T1000 (cell line): Measurements from ENCODE around the gene YWHAH.

Experiments used
- DNase-seq: peaks from one replicate; lab custom pipeline; 2025; ENCODE audit warnings: mixed read lengths; lab: John Stamatoyannopoulos, UW

Gene YWHAH

DNA sequence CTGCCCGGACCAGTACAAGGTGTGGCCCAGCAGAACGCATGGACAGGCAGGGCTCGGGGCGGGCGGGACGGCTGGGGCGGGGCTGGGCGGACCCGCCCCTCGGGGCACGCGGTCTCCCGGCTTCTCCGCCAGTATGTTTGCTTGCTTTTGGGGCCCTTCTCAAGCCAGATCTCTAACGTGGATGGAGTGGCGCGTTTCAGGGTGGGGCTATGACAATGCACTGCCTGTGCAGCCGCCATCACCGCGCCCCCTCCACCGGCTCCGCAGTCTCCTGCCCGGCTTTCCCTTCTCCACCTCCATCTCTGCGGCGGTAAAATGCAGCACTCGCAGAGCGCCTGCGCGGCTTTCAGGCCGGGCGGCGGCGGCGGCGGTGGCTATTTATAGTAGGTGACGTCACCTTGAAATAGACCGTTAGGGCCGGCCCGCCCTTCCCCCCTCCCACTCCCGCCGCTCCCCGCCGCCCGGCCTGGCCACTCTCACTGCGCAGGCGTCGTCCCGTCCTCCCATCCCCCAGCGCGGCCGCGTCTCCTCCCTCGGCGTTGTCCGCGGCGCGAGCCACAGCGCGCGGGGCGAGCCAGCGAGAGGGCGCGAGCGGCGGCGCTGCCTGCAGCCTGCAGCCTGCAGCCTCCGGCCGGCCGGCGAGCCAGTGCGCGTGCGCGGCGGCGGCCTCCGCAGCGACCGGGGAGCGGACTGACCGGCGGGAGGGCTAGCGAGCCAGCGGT is at the start of gene YWHAH:
Gene YWHAH, plus strand, starts transcription at position 558 of the 722 bp plus-strand sequence. CDS start 199 bp downstream, outside the sequence.
- DNase-seq = peak; percentile 93

DNA sequence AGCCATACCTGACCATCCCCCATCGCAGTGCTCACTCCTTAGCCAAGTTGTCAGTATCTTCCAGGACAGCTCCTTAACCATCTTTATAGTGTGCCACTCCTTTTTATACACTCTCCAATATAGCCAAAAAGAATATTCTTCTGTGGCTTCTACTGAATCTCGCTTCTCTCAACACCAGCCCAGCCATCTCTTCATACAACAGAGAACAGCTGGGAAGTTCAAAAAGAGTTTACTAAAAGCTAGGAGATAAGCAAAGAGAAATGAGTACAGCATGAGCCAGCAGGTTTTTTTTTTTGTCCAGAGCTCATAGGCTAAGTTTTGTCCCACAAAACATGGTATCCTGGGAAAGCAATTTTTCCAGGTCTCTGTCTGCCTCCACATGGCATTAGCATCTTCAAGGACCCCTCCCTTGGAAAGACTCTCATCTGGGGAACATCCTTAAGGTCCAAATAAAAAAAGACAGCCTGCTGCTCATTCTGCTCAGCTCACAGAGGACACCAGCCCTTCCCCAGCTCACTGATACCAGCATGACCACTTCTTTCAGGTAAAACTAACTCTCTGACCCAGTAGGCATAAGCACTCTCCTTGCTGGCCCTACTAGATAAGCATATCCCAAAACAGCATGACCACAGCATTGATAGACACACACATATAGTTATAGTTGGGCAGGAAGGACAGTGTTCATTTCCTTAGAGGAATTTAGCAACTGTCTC is 48.8 kb upstream of the YWHAH start:
- DNase-seq = no peak

DNA sequence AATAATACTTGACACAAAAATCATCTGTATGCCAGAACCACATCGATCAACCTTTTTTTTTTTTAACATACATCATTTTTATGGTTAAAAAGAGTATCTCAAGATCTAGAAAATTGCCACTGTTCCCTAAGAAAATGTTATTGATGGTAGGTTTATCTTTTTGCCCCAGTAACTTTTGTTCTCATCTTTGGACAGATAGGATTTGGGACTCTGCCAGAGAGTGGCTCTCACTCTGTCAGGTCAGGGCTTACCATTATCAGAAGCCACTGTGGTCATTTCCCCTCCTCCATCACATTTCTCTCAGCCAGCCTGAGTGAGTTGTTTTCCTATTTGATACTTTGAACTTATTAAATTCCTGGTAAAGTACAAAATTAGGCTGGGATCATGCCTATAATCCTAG is 47.9 kb upstream of the YWHAH start:
- no peak for DNase-seq

DNA sequence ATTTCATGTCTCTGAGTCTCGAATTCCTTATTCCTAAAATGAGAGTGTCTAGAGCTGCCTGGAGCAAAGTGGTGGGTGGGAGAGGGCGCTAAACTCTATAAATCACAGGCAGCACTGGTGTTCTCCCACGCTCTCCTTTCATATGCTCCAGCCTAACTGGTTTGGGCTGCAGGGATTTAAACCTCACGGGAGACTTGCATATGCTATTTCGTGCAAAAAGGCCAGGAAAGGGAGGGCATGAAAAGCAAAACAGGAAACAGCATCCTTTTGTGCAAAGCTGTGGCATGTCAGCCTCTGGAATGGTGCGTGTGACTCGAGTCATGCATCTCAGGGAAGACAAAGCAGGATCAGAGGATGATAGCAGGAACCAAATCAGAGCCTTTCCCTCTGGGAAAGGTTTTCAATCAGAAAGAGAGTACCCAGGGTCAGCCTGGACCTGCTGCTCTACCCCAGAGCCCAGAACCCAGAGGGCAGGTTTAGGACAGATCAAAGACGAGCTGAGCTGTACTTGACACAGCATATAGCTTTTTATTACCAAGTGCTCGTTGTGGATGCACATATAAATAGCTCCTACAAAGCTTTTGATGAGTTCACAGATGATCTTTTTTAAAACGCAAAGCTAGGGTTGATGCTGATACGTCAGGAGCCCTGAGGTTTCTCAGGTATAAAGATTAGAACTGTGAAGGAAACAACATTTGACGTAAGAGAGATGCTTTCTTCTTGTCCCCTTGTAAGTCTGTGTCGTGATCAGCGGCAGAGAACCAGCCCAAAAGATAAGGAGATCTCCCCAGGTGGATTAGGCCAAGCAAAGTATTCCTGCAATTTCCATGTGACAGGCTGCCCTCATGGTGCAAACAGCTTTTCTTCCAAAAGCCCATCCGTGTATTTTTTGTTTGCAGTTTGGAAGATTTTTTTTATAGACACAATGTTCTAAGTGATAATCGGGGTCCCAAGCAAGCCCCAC is 46.2 kb upstream of the YWHAH start:
- DNase-seq = no peak

DNA sequence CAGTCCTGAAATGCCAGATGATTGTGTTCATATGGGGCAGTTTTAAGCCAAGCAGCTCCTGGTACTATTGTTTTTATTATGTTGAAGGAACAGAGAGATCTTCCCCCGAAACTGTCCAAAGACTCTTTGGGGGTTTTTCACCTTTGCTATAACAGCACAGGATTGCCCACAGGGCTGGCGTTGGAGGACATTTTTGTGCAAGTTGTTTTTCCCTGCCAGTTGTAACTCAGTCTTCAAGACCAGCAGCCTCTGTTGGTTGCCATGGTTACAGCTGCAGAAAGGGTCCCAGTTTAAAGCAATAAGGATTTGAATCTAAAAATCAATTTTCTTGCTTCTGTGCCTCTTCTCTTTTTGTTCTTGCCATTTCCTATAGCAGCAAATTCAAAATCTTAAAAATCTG is 45.4 kb upstream of the YWHAH start:
- DNase-seq = no peak

DNA sequence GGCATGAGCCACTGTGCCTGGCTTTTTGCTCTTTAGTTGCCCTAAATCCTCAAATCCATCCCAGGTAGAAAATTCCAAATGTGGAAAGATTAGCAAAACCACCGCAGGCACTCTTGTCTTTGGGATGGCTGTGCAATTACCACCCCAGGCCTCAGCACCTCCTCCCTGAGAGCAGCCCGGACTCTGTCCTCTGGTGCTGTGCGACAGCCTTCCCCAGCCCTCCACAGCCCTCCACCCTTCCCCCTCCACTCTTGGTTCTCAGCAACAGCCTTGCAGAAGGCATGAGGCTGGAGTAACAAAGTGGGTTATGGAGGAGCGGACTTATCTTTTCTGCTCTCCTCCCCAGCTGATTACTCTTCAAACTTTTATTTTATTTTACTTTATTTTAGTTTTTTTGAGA is 44.7 kb upstream of the YWHAH start:
- no peak for DNase-seq

DNA sequence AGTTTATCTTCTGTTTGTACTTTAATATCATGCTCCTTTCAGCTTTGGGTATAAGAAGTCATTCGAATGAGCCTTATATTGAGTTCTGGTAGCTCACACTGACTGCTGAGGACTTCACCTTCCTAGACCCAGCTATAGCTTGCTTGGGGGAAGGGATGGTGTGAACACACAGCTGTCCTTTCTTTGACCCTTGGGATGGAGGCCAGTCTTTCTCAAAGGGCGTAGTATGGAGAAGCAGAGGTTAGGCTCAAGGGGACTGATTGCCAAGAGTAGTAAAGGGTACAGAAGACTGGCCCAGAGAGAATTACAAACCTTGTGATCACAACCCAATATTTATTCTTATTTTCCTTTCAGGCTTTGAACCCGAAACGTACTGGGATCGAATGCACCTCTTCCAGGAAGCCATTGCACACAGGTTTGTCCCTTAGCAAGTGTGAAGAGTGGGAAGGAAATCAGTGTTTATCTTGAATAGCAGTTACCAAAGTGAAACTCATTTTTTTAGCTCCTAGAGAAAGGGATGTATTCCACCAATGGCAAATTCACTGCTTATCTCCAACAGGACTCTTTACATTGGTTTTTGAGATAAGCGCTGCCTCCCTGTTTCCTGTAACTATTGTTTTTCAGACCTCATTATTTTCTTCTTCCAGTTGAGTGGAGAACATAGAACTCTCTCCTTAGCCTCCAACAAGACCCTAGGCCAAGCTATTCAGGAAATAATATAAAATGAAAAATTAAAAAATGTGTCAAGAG is 42.8 kb upstream of the YWHAH start:
- DNase-seq = no peak

DNA sequence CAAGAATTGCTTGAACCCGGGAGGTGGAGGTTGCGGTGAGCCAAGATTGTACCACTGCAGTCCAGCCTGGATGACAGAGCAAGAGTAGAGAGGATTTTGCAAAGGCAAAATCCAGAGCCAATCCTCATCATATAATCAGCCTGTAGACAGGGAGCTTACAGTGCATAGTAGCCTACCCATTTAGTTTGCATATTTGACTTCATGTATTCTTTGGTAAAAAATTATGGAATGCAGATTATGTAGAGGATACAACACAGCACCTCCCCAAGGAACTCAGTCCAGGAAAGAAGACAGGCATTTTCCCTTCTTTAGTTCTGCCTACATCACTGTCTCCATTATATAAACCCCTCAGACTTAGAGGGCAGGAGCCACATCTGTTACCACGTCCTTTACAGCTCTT is 39.7 kb upstream of the YWHAH start:
- DNase-seq = no peak

DNA sequence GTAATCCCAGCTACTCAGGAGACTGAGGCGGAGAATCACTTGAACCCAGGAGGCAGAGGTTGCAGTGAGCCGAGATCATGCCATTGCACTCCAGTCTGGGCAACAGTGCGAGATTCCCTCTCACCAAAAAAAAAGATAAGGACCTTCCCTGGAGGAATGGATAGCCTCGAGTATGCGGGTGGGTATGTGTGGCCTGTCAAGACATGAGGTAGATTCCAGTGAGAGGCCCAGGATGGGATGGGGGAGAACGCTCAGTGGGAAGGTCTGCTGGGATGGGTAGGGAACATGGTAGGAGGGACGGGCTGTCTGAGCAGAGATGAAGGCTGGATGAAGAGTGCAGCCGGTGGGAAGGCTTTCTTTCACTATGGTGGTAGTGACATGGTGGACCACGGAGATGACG is 39.0 kb upstream of the YWHAH start:
- no peak for DNase-seq

DNA sequence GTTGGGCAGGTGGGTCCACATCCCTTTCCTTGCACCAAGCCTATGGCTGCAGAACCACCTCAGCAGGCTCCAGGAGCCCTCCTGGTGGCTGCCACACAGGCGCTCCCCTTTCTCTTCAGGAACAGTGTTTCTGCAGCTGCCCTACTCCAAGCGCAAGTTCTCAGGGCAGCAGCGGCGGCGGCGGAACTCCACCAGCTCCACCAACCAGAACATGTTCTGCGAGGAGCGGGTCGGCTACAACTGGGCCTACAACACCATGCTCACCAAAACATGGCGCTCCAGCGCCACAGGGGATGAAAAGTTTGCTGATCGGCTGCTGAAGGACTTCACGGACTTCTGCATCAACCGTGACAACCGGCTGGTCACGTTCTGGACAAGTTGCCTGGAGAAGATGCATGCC is 38.2 kb upstream of the YWHAH start:
- DNase-seq = no peak

DNA sequence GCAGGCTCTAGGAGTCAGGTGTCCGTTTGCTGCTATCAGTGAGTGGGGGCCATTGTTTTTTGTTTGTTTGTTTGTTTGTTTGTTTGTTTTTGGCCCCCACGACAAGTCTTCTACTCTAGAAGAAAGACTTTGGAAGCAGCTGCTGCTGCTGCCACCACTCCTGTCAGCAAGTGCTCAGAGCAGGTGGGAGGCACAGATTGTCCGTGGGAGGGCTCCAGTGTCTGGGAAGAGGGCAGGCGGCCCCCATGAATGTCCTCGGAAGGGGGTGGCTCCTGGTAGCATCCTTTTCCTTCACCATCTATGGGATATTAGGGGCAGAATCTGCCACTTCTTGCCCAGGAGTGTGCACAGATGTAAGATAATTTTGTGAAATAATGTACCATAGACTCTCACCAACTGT is 37.8 kb upstream of the YWHAH start:
- DNase-seq = no peak

DNA sequence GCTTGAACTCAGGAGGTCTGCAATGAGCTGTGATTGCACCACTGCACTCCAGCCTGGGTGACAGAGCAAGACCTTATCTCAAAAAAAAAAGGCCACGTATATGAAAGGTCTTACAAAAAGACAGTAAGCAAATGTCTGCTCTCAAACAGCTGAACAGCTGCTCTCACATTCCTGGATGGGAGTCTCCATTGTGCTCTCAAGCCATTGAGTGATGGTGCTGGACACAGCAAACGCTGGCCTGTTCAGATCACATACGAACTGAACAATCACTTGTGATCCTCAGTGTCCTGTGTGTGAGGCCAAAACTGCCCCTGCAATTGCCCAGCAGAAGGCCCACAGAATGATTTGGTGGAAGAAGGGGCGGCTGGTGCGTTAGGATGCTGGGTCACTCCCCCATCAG is 34.4 kb upstream of the YWHAH start:
- DNase-seq = no peak

DNA sequence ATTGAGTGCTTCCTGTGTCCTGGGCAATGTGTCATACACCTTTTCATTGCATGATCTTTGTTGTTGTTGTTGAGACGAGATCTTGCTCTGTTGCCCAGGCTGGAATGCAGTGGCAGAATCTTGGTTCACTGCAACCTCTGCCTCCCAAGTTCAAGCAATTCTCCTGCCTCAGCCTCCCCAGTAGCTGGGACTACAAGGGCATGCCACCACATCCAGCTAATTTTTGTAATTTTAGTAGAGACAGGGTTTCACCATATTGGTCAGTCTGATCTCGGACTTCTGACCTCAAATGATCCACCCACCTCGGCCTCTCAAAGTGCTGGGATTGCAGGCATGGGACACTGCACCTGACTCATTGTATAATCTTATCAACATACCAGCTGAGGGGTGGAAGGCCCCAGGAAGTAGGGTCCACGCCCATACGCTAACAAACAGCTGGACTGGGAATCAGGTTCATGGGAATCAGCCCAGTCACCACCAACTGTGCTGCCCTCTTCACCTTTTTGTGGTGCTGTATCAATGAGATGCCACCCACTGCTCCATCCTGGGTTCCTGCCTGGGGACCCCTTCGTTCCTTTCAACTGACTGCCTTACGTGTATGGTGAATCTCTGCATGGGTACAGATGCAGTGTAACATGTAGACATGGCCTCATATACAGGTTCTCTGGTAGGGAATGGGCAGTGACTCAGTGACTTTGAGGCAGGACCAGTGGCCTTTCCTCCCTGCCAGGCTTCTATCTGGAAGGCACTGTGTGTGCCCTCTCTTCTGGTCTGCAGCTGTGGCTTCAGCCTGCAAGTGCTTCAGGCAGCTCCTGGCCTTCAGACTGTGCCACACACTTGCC is 32.5 kb upstream of the YWHAH start:
- DNase-seq = no peak

DNA sequence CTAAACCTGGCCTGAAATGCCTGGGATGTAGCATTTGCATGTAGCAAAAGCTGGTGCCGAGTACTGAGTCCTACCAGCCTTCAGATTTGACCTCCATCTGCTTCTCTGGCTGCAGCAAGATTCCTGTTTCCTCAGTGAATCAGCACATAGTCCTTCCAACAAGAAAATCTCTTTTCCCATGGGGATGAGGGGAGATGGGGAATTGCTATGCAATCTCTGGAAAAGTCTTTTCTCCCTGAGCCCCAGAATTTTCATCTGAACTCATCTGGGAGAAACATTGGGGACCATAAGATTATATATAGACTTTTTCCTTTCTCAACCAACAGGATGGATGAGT is 32.0 kb upstream of the YWHAH start:
- DNase-seq = no peak

DNA sequence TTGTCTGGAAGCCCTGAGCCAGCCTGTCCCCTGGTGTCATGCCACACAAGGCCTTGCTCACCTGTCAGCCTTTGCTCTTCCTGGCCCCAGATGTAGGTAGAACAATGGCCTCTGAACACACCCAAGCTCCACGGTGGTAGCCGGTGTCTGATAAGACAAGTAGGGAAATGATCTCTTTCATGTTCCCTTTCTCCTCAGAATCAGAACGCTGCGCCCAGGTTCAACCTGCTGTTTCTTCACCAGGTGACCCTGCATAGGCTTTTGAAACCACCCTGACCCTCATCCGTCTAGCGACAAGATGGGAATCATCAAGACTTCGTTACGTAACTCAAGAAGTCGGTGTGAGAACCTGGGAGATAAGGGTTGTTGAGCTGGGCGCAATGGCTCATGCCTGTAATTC is 28.7 kb upstream of the YWHAH start:
- DNase-seq = no peak

DNA sequence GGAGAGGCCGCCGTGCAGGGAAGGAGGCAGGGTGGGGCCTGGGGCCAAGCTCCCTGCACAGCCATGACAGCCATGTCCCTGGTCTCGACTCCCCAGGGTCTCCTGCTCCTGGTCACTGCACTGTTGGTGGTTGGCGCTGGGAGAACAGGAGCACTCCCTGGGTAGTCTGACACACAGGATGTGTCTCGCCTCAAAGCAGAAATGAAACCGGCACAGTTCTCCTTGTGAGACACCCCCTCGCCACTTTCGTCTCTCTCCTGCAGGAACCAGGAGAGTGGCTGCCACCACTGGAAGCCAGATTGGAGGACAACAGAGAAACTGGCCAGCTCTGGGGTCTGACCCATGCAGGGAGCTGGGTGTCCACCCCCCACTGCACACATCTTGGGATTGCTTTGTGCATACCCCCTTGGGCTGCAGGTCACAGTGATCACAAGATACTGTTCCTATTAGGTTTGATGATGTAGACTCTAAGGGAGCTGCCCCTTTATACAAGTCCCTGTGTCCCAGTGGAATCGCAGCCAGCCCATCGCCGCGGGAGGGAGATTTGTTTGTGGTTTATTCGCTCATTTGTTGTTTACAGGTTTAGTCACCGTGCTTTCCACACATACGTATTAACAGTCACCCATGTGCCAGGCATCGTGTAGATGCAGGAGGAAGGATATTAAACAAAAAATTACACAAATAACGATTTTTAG is 27.0 kb upstream of the YWHAH start:
- no peak for DNase-seq

DNA sequence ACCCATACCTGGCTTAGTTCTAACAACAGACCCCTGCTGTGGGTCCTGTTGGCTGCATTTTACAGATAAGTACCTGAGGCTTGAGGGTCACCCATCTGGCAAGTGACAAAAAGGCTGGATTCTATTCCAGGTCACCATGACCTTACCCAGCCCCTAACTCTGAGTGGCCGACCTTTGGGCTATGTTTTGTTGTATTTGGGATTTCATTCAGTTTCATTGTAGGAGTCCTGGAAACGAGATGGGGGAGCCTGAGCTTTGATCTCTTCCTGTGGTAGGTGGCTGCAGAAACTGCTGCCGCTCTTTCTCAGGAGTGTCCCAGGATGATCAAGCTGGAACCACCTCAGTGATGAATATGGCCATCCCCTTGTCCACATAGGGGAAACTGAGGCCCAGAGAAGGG is 24.6 kb upstream of the YWHAH start:
- no peak for DNase-seq

DNA sequence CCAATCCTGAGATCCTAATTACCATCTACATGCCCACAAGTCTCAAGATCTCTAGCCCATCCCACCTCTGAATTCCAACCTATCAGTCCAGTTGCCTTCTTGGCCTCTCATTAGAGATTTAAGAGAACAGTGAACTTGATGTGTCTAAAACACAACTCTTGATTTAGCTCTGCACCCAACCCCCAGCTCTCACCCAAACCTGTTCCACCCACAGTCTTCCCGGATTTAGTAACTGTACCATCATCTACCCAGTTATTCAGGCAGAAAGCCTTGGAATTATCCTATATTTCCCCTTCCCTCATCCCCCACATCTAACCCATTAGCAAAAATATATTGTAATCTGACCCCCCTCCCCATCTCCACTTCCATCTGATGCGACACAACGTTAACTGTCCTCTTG is 24.0 kb upstream of the YWHAH start:
- DNase-seq = no peak

DNA sequence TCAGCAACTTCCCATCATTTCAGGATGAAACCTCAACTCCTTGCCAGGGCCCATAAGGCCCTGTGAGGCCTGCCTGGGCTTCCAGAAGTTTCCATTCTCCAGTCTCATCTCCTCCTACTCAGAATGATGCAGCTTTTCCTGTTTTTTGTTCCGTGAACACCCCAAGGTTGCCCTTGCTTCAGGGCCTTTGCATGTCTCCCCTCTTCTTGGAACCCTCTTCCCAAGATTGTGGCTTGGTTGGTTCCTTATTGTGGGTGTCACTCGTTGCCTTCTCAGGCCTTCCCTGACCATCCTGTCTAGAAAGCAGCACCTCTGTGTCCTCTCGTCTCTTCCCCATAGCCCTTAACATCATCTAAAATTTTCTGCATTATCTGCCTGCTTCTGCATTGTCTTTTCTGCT is 23.2 kb upstream of the YWHAH start:
- no peak for DNase-seq

DNA sequence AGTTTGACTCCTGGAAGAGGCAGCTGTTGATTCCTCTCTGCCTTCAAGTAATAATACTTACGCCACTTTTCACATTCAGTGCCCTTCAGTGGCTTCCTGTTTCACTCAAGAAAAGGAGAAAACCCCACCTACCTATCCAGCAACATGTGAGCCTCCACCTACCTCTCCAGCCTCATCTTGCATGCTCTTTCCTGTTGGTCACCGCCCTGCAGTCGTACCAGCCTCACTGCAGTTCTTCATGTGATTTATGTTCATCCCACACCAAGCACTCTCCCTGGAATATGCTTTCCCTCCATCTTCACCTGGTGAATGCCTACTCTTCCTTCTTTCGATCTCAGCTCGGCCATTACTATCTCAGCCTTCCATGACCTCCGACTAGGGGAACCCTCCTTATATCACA is 21.8 kb upstream of the YWHAH start:
- DNase-seq = no peak

DNA sequence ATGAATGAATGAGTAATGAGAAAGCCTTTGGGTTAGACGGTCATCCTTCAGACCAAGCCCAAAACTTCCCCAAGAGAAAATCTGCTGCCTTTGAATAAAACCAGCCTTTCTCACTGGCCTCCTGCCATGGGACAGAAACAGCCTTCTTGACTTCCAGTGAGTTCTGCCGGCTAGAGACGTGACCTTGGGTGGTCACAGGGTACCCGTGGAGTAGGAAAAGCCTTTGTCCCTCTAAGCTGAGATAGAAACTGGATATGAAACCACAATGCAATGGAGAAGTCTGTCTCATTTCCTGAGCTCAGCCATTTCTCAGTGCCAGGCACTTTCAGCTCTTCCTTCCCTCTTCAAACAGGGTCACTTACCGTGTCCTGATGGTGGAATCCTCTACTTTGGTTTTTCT is 21.2 kb upstream of the YWHAH start:
- no peak for DNase-seq
